OCI-LY7 (cell line): ENCODE results near the gene SYCP2. TPM values are rescaled to one million over a fixed set of nuclear protein-coding genes. Genes with fewer than 3 reads are reported as not detected.

Experiments
- BruUV-seq: library from RNA; stranded (reverse); fragments of 400-500 nt; replicated peaks from 2 replicates; lab custom pipeline; 2021; lab: Mats Ljungman, UMichigan
- CTCF ChIA-PET: fragments of 300-600 bp; sonication (Branson Sonifier 250); formaldehyde crosslinking; loops from one replicate; lab custom pipeline; 2022; ENCODE audit warnings: antibody characterized with exemption; ENCODE audit not compliant: unreplicated experiment; lab: Charles Lee
- POLR2A ChIA-PET: fragments of 300-600 bp; sonication (Branson Sonifier 250); formaldehyde crosslinking; loops from one replicate; lab custom pipeline; 2022; ENCODE audit warnings: antibody characterized with exemption; lab: Charles Lee
- DNase-seq: peaks from one replicate; pipeline ENCODE4 v3.0.0-alpha.2; 2015; ENCODE audit warnings: low spot score
- H2AFZ ChIP-seq: fragments of 200-600 bp; sonication (generic), shearing (Covaris generic); 2 replicates; pipeline ENCODE4 v1.6.1; 2014; ENCODE audit warnings: mild to moderate bottlenecking, antibody characterized with exemption, low read length, moderate library complexity
- H3K27ac ChIP-seq: fragments of 200-600 bp; sonication (generic); 2 replicates; pipeline ENCODE4 v1.5.1; 2014; ENCODE audit warnings: mixed run types, low read depth, mild to moderate bottlenecking, moderate library complexity, low read length, inconsistent platforms; ENCODE audit not compliant: poor library complexity, severe bottlenecking
- H3K36me3 ChIP-seq: fragments of 200-600 bp; sonication (generic); 2 replicates; pipeline ENCODE4 v1.6.1; 2014; ENCODE audit warnings: mild to moderate bottlenecking, antibody characterized with exemption, low read length, moderate library complexity, mixed read lengths; ENCODE audit not compliant: insufficient read depth
- H3K4me1 ChIP-seq: fragments of 200-600 bp; sonication (generic); 2 replicates; pipeline ENCODE4 v1.5.1; 2014; ENCODE audit warnings: mild to moderate bottlenecking, low read length; ENCODE audit not compliant: insufficient read depth, poor library complexity, severe bottlenecking
- H3K4me2 ChIP-seq: fragments of 200-600 bp; sonication (generic); 2 replicates; pipeline ENCODE4 v1.6.1; 2014; ENCODE audit warnings: mild to moderate bottlenecking, low read length
- H3K4me3 ChIP-seq: fragments of 200-600 bp; sonication (generic); 2 replicates; pipeline ENCODE4 v1.5.1; 2014; ENCODE audit warnings: mild to moderate bottlenecking, low read depth, low read length; ENCODE audit not compliant: poor library complexity, severe bottlenecking
- H3K79me2 ChIP-seq: fragments of 200-600 bp; sonication (generic); 2 replicates; pipeline ENCODE4 v1.6.1; 2016; ENCODE audit warnings: low read depth, mild to moderate bottlenecking, low read length, moderate library complexity, mixed read lengths; ENCODE audit not compliant: insufficient read depth
- H3K9me2 ChIP-seq: fragments of 200-600 bp; sonication (generic); 2 replicates; pipeline ENCODE4 v1.6.1; 2016; ENCODE audit warnings: mild to moderate bottlenecking, low read length, mixed read lengths; ENCODE audit not compliant: insufficient read depth
- H3K9me3 ChIP-seq: fragments of 200-600 bp; sonication (generic); 2 replicates; pipeline ENCODE4 v1.6.1; 2014; ENCODE audit warnings: mild to moderate bottlenecking, mixed run types, low read length, mixed read lengths
- H4K20me1 ChIP-seq: fragments of 200-600 bp; sonication (generic); 2 replicates; pipeline ENCODE4 v1.6.1; 2014; ENCODE audit warnings: mild to moderate bottlenecking, antibody characterized with exemption, low read length, moderate library complexity, mixed read lengths; ENCODE audit not compliant: insufficient read depth
- CTCF ChIP-seq: fragments of 200-600 bp; sonication (generic); conservative IDR thresholded peaks from 2 replicates; pipeline ENCODE4 v1.5.1; 2014; ENCODE audit warnings: mild to moderate bottlenecking, antibody characterized with exemption, low read length, moderate library complexity, mixed read lengths
- EZH2phosphoT487 ChIP-seq: fragments of 200-600 bp; sonication (generic); IDR thresholded peaks from 2 replicates; pipeline ENCODE4 v1.6.1; 2018; ENCODE audit warnings: low read depth, borderline replicate concordance, mild to moderate bottlenecking, mixed run types, antibody characterized with exemption, low read length, moderate library complexity, mixed read lengths
- intact Hi-C: fragments of 100-400 bp; cut with micrococcal nuclease; formaldehyde crosslinking; loops from one replicate; pipeline ENCODE4 v1.10.0; 2022; ENCODE audit not compliant: unreplicated experiment
- total RNA-seq, 2 experiments: library from RNA; depleted of rRNA in 1 of 2; stranded (reverse); fragments of >200 nt in 1 of 2; shearing (Covaris generic) in 1 of 2; gene quantifications; 2 replicates each; pipeline ENCODE4 v1.2.3, GENCODE V29; 2014 to 2022

Gene SYCP2
- total RNA-seq, 2 experiments from 2014 or later = 0.19 to 0.38 TPM

GRCh38 chr20:59955131-59955796, 21.8 kb upstream of the SYCP2 start:
- Histone ChIP-seq H3K4me1 (no peaks in the 10 kb centered on the region), H2AFZ (no peak overlapping the region), H3K4me3 (no peak overlapping the region), H3K9me3 (no peaks in the 10 kb centered on the region), H3K4me2 (no peak overlapping the region), H3K79me2 (no peaks in the 10 kb centered on the region), H4K20me1 (no peaks in the 10 kb centered on the region), H3K27ac (no peak overlapping the region), H3K36me3 (no peaks in the 10 kb centered on the region), H3K9me2 (no peaks in the 10 kb centered on the region)
- ChIA-PET CTCF (interaction anchor here (1.5 kb wide), 1 partner anchor 15 kb away, joined by 3 read pairs; the partner anchor contains the start of genes FAM217B and PPP1R3D), POLR2A (interaction anchor here (1.3 kb wide), 1 partner anchor 15 kb away, joined by 5 read pairs; the partner anchor contains the start of genes FAM217B and PPP1R3D)
- BruUV-seq = no TSS peak
- DNase-seq = peak; percentile 48
- intact Hi-C loops = no loop called here
- TF ChIP-seq CTCF (peak; percentile 66), EZH2phosphoT487 (no peak)

- Histone ChIP-seq H2AFZ (no peak overlapping the region), H3K4me3 (no peak overlapping the region), H3K4me2 (no peak overlapping the region), H4K20me1 (no peaks in the 10 kb centered on the region), H3K9me3 (no peaks in the 10 kb centered on the region), H3K9me2 (no peaks in the 10 kb centered on the region), H3K27ac (no peak overlapping the region), H3K79me2 (no peaks in the 10 kb centered on the region), H3K36me3 (no peaks in the 10 kb centered on the region), H3K4me1 (no peaks in the 10 kb centered on the region)
- DNase-seq = no peak
- ChIA-PET POLR2A (no interaction called here), CTCF (interaction anchor here (1.5 kb wide), 1 partner anchor 14 kb away, joined by 3 read pairs; the partner anchor contains the start of genes FAM217B and PPP1R3D)
- intact Hi-C loops = no loop called here
- TF ChIP-seq CTCF = no peak
- no peak for TF ChIP-seq EZH2phosphoT487
- BruUV-seq = no TSS peak
Measured at GRCh38 chr20:59954718-59955117, 21.3 kb upstream of the SYCP2 start.

GRCh38 chr20:59949911-59950310, 16.5 kb upstream of the SYCP2 start:
- ChIA-PET POLR2A (interaction anchor here (1.6 kb wide), 1 partner anchor 10 kb away, joined by 8 read pairs; the partner anchor contains the start of genes FAM217B and PPP1R3D), CTCF (no interaction called here)
- no peaks in the 10 kb centered on the region for H4K20me1 ChIP-seq
- no peak overlapping the region for H3K4me3 ChIP-seq
- H3K79me2 ChIP-seq = no peaks in the 10 kb centered on the region
- H3K4me1 ChIP-seq = peaks cover 15% of the 10 kb centered on the region
- H3K9me3 ChIP-seq = no peaks in the 10 kb centered on the region
- peaks cover 9% of the 10 kb centered on the region for H3K36me3 ChIP-seq
- H3K9me2 ChIP-seq = no peaks in the 10 kb centered on the region
- BruUV-seq = no TSS peak
- no peak for TF ChIP-seq EZH2phosphoT487
- TF ChIP-seq CTCF = no peak
- no peak for DNase-seq
- intact Hi-C loops = loop anchor here (10.0 kb wide), 1 partner anchor 455 kb away; no protein-coding TSS in a partner anchor
- no peak overlapping the region for H3K27ac ChIP-seq
- H3K4me2 ChIP-seq = no peak overlapping the region
- no peak overlapping the region for H2AFZ ChIP-seq
